Dendritic cell treated with granulocyte-macrophage colony-stimulating factor and Interleukin-4, amounts not matched to agents 40 ng/mL and 50 ng/mL, for 4 days (primary cell): ENCODE data around the gene NUP107.
"Not testable (repeated sequence)": the region's sequence is repeated elsewhere in the genome, so short reads cannot be mapped to it uniquely, and the experiment has no call there.

Experiments
- H3K27ac Mint-ChIP-seq: one replicate; pipeline ENCODE4 v1.8.0; 2022; ENCODE audit warnings: mild to moderate bottlenecking, mixed read lengths
- H3K27me3 Mint-ChIP-seq: one replicate; pipeline ENCODE4 v1.8.0; 2022; ENCODE audit warnings: mild to moderate bottlenecking, mixed read lengths
- H3K36me3 Mint-ChIP-seq: one replicate; pipeline ENCODE4 v1.8.0; 2022; ENCODE audit warnings: low read depth, mixed read lengths
- H3K4me1 Mint-ChIP-seq: one replicate; pipeline ENCODE4 v1.8.0; 2022; ENCODE audit warnings: low read depth, mixed read lengths
- H3K4me3 Mint-ChIP-seq: one replicate; pipeline ENCODE4 v1.8.0; 2022; ENCODE audit warnings: mild to moderate bottlenecking, moderate library complexity, mixed read lengths
- H3K9me3 Mint-ChIP-seq: one replicate; pipeline ENCODE4 v1.8.0; 2022; ENCODE audit warnings: mixed read lengths
- intact Hi-C: fragments of 100-400 bp; cut with micrococcal nuclease; formaldehyde crosslinking; loops from one replicate; pipeline ENCODE4 v1.15.0; 2022

The NUP107 gene

DNA sequence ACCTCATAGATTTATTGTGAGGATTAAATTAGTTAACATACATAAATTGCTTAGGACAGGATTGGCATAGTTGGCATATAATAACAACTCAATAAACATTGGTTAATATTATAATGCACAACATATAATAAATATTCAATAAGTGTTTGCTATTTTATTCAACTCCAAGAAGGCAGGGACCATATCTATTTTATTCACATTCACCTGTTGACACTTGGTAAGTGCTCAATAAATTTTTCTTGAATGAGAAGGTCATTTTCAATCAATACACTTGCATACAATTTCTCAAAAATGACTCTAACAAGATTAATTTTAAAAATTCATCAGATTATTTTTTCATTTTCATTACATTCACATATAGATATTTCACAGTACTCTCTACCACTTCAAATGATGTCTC, 12.4 kb upstream of the NUP107 start:
- intact Hi-C loops: no loop called here
- no peak overlapping the region for H3K4me3 Mint-ChIP-seq
- no peaks in the 10 kb centered on the region for H3K27me3 Mint-ChIP-seq
- peaks cover 14% of the 10 kb centered on the region for H3K4me1 Mint-ChIP-seq
- H3K36me3 Mint-ChIP-seq: no peaks in the 10 kb centered on the region
- H3K27ac Mint-ChIP-seq: no peak overlapping the region
- H3K9me3 Mint-ChIP-seq: no peaks in the 10 kb centered on the region

DNA sequence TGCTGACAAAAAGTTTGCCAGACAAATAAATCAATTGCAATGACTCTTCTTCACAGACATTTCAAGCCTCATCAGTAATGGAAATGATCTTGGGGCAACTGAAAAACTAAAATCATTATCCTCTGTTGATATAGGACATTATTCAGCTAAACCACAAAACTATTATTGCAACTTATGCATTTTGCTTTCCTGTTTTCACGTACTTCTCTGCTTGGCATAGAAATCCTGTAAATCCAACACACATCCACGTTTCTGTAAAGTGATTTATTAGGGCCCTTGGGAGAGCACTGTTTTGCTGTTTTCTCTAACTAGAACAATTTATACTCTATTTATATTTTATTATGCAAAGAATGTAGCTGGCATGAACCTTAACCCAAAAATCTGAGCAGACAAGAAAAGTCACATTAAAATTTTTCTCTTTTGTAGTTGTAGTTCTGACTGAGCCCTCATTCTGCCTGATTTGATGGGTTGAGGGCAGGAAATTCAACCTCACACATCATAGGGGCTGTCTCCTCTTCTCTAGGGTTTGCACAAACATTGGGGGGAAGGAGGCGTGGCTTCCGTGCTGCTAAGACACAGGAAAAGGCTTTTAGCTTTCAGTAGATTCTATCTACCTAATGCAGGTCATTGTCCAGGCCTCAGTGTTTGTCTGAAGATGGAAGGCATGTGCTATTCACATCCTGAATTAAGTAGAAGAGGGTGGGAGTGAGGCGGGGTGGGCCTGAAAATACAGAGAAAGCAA, 11.5 kb upstream of the NUP107 start:
- intact Hi-C loops: no loop called here
- Mint-ChIP-seq H3K27ac (no peak overlapping the region), H3K27me3 (no peaks in the 10 kb centered on the region), H3K4me1 (peaks cover 14% of the 10 kb centered on the region), H3K36me3 (no peaks in the 10 kb centered on the region), H3K4me3 (no peak overlapping the region), H3K9me3 (no peaks in the 10 kb centered on the region)

DNA sequence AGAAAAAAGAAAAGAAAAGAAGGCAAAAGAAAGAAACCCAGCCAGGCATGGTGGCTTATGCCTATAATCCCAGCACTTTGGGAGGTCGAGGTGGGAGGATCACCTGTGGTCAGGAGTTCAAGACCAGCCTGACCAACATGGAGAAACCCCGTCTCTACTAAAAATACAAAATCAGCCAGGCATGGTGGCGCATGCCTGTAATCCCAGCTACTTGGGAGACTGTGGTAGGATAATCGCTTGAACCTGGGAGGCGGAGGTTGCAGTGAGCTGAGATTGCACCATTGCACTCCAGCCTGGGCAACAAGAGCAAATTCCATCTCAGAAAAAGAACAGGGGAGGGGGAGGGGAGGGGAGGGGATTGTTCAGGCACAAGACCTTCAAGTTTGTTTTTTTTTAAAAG, 9.9 kb upstream of the NUP107 start:
- H3K27me3 Mint-ChIP-seq, H3K9me3 Mint-ChIP-seq, intact Hi-C loops, H3K36me3 Mint-ChIP-seq, H3K27ac Mint-ChIP-seq, H3K4me3 Mint-ChIP-seq, H3K4me1 Mint-ChIP-seq: not testable (repeated sequence)

DNA sequence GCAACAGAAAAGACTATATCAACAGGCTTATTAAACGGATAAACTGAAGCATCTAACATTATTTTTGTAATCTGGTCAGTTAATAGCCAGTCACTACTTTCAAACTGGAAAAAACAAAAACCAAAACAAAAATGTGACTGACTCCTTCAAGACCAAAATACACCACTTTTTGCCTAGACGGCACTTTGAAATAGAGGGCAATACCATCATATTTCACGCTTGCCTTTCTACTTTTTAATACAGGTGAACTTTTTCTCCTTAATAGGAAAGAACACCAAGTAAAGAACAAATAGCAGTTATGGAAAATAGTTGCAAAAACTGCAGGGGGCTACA, 550 bp upstream of the NUP107 start:
- H3K4me3 Mint-ChIP-seq: peak overlapping the region; percentile 87
- H3K4me1 Mint-ChIP-seq: peaks cover 9% of the 10 kb centered on the region
- H3K27me3 Mint-ChIP-seq: no peaks in the 10 kb centered on the region
- intact Hi-C loops: loop anchor here (2.0 kb wide), 1 partner anchor 353 kb away; the partner anchor contains the start of gene MDM1
- H3K36me3 Mint-ChIP-seq: peaks cover 15% of the 10 kb centered on the region
- no peaks in the 10 kb centered on the region for H3K9me3 Mint-ChIP-seq
- peak overlapping the region; percentile 88 for H3K27ac Mint-ChIP-seq

DNA sequence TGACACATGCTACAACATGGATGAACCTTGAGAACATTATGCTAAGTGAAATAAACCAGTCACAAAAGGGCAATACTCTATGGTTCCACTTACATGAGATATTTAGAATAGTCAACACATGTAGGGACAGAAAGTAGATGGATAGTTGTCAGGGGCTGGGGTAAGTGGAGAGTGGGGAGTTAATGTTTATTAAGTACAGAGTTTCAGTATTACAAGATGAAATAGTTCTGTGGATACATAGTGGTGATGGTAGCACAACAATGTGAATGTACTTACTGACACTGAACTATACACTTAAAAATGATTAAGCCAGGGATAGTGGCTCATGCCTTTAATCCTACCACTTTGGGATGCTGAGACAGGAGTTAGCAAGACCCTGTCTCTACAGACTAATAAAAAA, 8.7 kb downstream of the NUP107 start:
- no peak overlapping the region for H3K27ac Mint-ChIP-seq
- H3K4me1 Mint-ChIP-seq: no peaks in the 10 kb centered on the region
- H3K9me3 Mint-ChIP-seq: no peaks in the 10 kb centered on the region
- no peak overlapping the region for H3K4me3 Mint-ChIP-seq
- intact Hi-C loops: no loop called here
- H3K36me3 Mint-ChIP-seq: peaks cover 88% of the 10 kb centered on the region
- no peaks in the 10 kb centered on the region for H3K27me3 Mint-ChIP-seq

DNA sequence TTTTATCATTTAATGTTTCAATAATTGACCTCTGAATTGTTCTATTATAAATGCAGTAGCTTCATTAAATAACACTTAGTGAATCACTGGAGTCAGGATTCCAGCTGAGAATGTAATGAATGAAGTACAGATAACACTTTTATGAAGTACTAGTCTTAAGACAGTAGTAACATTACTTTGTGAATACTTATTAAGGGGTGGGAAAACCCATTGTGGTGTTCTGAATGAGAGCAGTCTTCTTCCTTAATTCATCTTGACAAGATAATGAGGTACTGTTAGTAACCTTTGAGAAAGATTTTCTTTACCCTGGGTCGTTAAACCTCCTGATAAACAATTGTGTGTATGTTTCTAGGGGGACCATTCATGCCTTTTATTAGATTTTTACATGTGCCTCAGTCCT, 12.7 kb downstream of the NUP107 start:
- Mint-ChIP-seq H3K4me1 (no peaks in the 10 kb centered on the region), H3K27me3 (no peaks in the 10 kb centered on the region), H3K27ac (no peak overlapping the region), H3K4me3 (no peak overlapping the region), H3K9me3 (no peaks in the 10 kb centered on the region), H3K36me3 (peaks cover 68% of the 10 kb centered on the region)
- intact Hi-C loops: no loop called here

DNA sequence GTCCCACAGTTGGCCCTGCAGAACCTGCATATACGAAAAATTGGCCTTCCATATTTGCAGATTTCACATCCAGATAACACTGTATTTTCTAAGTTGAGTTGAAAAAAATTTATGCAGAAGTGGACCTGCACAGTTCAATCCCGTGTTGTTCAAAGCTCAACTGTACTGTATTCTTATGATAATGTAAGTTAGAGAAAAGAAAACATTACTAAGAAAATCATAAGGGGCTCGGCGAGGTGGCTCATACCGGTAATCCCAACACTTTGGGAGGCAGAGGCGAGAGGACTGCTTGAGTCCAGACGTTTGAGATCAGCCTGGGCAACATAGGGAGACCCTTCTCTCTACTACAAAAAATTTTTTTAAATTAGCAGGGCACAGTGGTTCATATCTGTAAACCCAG, 41.0 kb downstream of the NUP107 start:
- intact Hi-C loops: no loop called here
- H3K27me3 Mint-ChIP-seq: no peaks in the 10 kb centered on the region
- no peak overlapping the region for H3K27ac Mint-ChIP-seq
- peaks cover 55% of the 10 kb centered on the region for H3K36me3 Mint-ChIP-seq
- no peaks in the 10 kb centered on the region for H3K9me3 Mint-ChIP-seq
- no peak overlapping the region for H3K4me3 Mint-ChIP-seq
- H3K4me1 Mint-ChIP-seq: no peaks in the 10 kb centered on the region

DNA sequence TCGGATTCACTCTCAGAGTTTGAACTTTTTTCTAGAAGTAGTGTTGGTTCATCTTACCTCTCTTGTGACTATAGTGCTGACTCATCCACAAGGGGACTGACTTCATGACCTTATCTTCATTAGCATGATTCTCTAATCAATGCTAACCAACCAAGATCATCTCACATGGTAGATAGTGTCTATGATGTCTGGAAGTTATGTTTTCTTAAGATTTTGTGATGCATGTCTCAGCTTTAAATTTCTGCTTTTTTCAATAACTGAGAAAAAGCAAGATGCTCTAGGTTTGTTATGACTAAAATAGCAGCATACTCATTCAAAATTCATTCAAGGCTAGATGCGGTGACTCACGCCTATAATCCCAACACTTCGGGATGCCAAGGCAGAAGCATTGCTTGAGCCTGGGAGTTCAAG, 46.9 kb downstream of the NUP107 start:
- Mint-ChIP-seq H3K27me3 (no peaks in the 10 kb centered on the region), H3K4me3 (no peak overlapping the region), H3K9me3 (no peaks in the 10 kb centered on the region), H3K4me1 (no peaks in the 10 kb centered on the region), H3K27ac (no peak overlapping the region), H3K36me3 (peaks cover 62% of the 10 kb centered on the region)
- intact Hi-C loops: no loop called here

DNA sequence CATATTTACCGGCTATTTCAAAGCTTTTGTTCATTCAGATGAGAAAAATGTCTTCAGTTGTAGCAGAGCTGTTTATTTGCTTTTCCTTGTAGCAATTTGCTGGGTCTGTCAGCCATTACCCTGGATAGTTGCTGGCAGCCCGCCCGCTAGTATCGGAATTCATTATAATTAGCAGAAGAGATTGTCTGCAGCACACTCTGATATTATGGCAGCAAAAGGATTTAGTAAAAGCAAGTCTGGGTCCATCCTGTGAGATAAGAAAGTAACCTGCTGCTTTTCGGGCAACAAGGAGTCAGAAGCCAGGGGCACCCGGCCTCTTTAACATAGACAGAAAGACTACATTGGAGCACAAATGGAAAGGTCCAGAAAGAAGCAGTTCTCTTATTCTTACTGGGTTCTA, 53.1 kb downstream of the NUP107 start:
- Mint-ChIP-seq H3K36me3 (peaks cover 36% of the 10 kb centered on the region), H3K4me3 (no peak overlapping the region), H3K4me1 (peaks cover 7% of the 10 kb centered on the region), H3K9me3 (no peaks in the 10 kb centered on the region), H3K27me3 (no peaks in the 10 kb centered on the region), H3K27ac (no peak overlapping the region)
- intact Hi-C loops: no loop called here

DNA sequence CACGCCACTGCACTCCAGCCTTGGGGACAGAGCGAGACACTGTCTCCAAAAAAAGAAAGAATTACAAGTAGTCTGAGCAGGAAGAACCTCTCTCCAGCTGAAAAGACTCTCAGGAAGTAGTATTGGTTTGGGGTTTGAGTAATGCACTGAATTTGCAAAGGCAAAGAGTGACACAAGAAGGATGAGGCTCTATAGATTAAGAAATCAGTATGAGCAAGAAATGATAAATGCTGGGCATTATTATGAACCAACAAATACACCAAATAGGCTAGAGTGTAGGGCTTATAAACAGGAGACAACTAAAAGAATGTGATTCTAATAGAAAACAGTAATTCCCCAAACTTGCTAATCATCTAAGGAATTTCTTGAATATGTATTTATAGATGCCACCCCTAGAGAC, 56.6 kb downstream of the NUP107 start:
- no peaks in the 10 kb centered on the region for H3K9me3 Mint-ChIP-seq
- H3K36me3 Mint-ChIP-seq: peaks cover 17% of the 10 kb centered on the region
- no peak overlapping the region for H3K27ac Mint-ChIP-seq
- peaks cover 24% of the 10 kb centered on the region for H3K4me1 Mint-ChIP-seq
- intact Hi-C loops: no loop called here
- no peaks in the 10 kb centered on the region for H3K27me3 Mint-ChIP-seq
- no peak overlapping the region for H3K4me3 Mint-ChIP-seq

DNA sequence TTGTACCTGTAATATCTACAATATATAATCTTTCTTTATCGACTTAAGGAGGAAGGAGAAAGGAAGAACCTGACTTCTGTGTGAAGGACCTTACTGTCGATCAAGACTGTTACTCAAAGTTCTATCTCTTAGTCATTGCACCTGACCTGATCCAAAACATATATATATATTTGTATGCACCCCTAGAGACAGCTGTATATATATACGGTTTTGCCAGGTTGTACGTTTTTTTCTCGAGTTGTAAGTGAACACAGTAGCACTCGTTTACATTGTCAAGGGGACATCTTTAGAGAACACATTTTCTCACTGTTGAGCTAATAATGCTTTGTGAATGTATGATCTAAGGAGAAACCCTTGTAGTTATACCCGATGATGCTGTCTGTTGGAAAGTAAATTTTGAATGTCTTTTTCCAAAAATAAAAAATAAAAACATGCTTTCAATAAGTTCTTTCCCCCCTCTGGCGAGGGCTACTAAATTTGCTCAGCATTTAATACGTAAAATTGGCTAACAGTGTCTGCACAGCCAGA, 58.7 kb downstream of the NUP107 start:
- peak overlapping the region; percentile 93 for H3K27ac Mint-ChIP-seq
- intact Hi-C loops: loop anchor here (5.0 kb wide), 1 partner anchor 413 kb away; the partner anchor contains the start of gene MDM1
- peak overlapping the region; percentile 94 for H3K4me3 Mint-ChIP-seq
- peaks cover 21% of the 10 kb centered on the region for H3K36me3 Mint-ChIP-seq
- peaks cover 42% of the 10 kb centered on the region for H3K4me1 Mint-ChIP-seq
- no peaks in the 10 kb centered on the region for H3K27me3 Mint-ChIP-seq
- no peaks in the 10 kb centered on the region for H3K9me3 Mint-ChIP-seq

DNA sequence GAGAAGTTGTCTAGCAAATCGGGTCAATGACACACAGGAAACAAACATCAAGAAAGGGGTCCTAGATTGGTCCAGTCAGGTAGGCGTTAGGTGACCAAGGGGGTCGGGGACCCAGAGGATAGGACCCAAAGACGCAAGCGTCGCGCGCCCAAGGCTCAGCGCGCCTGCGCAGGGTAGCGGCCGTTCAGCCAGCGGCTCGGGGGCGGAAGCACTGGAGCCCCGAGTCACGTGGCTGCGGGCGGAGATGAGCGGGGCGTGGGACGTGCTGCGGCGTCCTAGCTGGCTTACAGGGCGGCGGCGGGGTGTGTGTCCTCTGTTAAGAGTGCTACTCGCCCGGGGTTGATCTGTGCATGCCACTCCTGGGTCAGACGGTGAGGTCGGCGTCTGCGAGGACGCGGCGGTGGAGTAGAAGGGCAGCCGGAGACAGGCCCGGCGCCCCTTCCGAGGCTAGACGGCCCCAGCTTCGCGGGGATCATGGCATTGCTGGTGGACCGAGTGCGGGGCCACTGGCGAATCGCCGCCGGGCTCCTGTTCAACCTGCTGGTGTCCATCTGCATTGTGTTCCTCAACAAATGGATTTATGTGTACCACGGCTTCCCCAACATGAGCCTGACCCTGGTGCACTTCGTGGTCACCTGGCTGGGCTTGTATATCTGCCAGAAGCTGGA, 59.3 kb downstream of the NUP107 start, which contains the start of gene SLC35E3:
SLC35E3 (plus strand) TSS at position 273 of the 668 bp plus-strand sequence; CDS start at position 475, 202 bp downstream.
- H3K9me3 Mint-ChIP-seq: no peaks in the 10 kb centered on the region

DNA sequence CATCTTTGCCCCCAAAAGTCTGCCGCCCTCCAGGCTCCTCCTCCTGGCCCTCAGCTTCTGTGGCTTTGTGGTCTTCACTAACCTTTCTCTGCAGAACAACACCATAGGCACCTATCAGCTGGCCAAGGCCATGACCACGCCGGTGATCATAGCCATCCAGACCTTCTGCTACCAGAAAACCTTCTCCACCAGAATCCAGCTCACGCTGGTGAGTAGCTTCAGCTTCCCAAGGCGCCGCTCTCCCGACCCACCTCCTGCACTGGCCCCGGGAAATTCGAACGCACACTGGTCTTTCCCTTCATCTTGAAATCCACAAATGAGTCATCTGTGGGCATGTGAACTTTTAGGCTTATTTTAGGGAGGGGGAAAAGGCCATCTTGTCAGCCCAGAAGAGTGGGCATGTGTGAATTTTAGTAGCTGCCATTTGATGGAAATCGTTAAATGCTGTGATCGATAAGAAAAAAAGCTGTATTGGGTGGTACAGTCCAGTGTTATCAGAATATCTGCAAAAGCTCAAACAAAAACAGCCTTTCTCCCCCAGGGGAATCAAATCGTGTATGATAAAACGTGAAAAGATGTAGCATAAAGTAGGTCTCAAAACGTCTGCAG, 59.9 kb downstream of the NUP107 start:
- Mint-ChIP-seq H3K36me3 (peaks cover 32% of the 10 kb centered on the region), H3K27me3 (no peaks in the 10 kb centered on the region), H3K4me1 (peaks cover 43% of the 10 kb centered on the region), H3K27ac (peak overlapping the region; percentile 93), H3K9me3 (no peaks in the 10 kb centered on the region), H3K4me3 (peak overlapping the region; percentile 94)
- intact Hi-C loops: loop anchor here (1.0 to 5.0 kb wide), 4 partner anchors 40 to 414 kb away; partner anchors contain the start of genes MDM1 and MDM2

More for the DNA sequence above, 59.3 kb downstream of the NUP107 start, which contains the start of gene SLC35E3:
- no peaks in the 10 kb centered on the region for H3K27me3 Mint-ChIP-seq
- peaks cover 43% of the 10 kb centered on the region for H3K4me1 Mint-ChIP-seq
- H3K27ac Mint-ChIP-seq: peak within 1 kb of the TSS; percentile 93
- peaks cover 25% of the 10 kb centered on the region for H3K36me3 Mint-ChIP-seq
- intact Hi-C loops: loop anchor here (1.0 to 5.0 kb wide), 4 partner anchors 41 to 414 kb away; partner anchors contain the start of genes MDM1 and MDM2
- peak within 1 kb of the TSS; percentile 94 for H3K4me3 Mint-ChIP-seq

DNA sequence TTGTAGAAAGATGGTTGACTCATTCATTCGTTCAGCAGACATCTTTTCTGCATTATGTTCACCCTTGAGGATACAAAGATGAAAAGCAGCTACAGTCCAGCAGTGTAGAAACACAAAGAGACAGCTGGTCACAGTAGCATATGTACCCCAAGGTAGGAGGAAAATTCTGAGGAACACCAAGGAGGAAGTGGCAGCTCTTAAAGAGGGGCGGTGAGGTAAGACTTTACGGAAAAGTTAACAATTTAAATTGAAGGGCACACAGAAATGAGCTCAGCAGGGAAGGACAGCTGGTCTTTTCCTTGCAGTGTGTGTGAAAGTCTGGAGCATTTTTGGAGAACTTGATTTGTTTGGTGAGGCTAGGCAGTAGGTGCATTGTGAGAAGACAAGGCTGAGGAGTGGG, 62.7 kb downstream of the NUP107 start:
- Mint-ChIP-seq H3K4me1 (peaks cover 36% of the 10 kb centered on the region), H3K9me3 (no peaks in the 10 kb centered on the region), H3K27ac (peak overlapping the region; percentile 77), H3K36me3 (peaks cover 55% of the 10 kb centered on the region), H3K27me3 (no peaks in the 10 kb centered on the region), H3K4me3 (peak overlapping the region; percentile 33)
- intact Hi-C loops: loop anchor here (1.0 to 5.0 kb wide), 2 partner anchors 61 to 417 kb away; partner anchors contain the start of gene MDM1
